PC-9 (cell line): ENCODE measurements around the gene POLR3C.

Experiments
- CTCF ChIP-seq: fragments of 200-600 bp; sonication (generic); conservative IDR thresholded peaks from 2 replicates; pipeline ENCODE4 v1.6.1; 2017; ENCODE audit warnings: mixed run types, antibody characterized with exemption, mild to moderate bottlenecking, moderate library complexity
- EZH2 ChIP-seq: fragments of 200-600 bp; sonication (generic); IDR thresholded peaks from 2 replicates; pipeline ENCODE4 v1.8.0; 2017; ENCODE audit warnings: antibody characterized with exemption, low read depth

GRCh38 chr1:145858901-145859490 lies 35.0 kb downstream of the POLR3C start, which contains the start of gene PIAS3:
- TF ChIP-seq CTCF (no peak), EZH2 (no peak)
